CD4-positive, alpha-beta T cell (primary cell): ENCODE data around the gene TLK1. TPM values are rescaled to one million over a fixed set of nuclear protein-coding genes. Genes with fewer than 3 reads are reported as not detected.
A peak's percentile ranks its signal among the peaks of the same experiment; 100 is the strongest.

Source experiments
- ATAC-seq: fragments of 200-7000 bp; cut with Tn5 transposase; one replicate; pipeline ENCODE4 v1.10.0; 2022; ENCODE audit warnings: mild to moderate bottlenecking; ENCODE audit not compliant: poor library complexity
- CTCF ChIA-PET: fragments of 350-600 bp; sonication (Branson Sonifier 250); formaldehyde crosslinking; loops from one replicate; lab custom pipeline; 2021; ENCODE audit warnings: antibody characterized with exemption, inconsistent platforms; lab: Charles Lee
- POLR2A ChIA-PET: fragments of 350-600 bp; sonication (Branson Sonifier 250); formaldehyde crosslinking; loops from one replicate; lab custom pipeline; 2021; ENCODE audit warnings: antibody characterized with exemption, inconsistent platforms; lab: Charles Lee
- DNase-seq, 14 experiments: peaks; one replicate each; pipeline ENCODE4 v3.0.0-alpha.2; 2013 to 2020; ENCODE audit warnings: mixed read lengths in 2 of 14
- H3K27ac ChIP-seq, 2 donors: one replicate each; pipeline versions ENCODE4 v1.5.1 to v1.7.0; 2013; ENCODE audit warnings: low read length in 2 of 2, low read depth in 1 of 2, mild to moderate bottlenecking in 1 of 2
- H3K27me3 ChIP-seq, 2 experiments: 1 replicate in 1 of 2; 2 replicates in 1 of 2; pipeline versions ENCODE4 v1.6.1 to v1.7.0; 2013; ENCODE audit warnings: low read length in 2 of 2, control low read depth in 1 of 2, mild to moderate bottlenecking in 1 of 2, moderate library complexity in 1 of 2; ENCODE audit not compliant: insufficient read depth in 2 of 2, control insufficient read depth in 1 of 2
- H3K36me3 ChIP-seq: one replicate; pipeline ENCODE4 v1.6.1; 2013; ENCODE audit warnings: low read length, control low read depth; ENCODE audit not compliant: insufficient read depth
- H3K4me1 ChIP-seq: one replicate; pipeline ENCODE4 v1.6.1; 2013; ENCODE audit warnings: low read length, control low read depth; ENCODE audit not compliant: insufficient read depth
- H3K4me3 ChIP-seq: one replicate; pipeline ENCODE4 v1.5.1; 2013; ENCODE audit warnings: mild to moderate bottlenecking, low read length, moderate library complexity
- H3K9me3 ChIP-seq, 2 experiments: 1 replicate in 1 of 2; 2 replicates in 1 of 2; pipeline versions ENCODE4 v1.6.1 to v1.7.0; 2013; ENCODE audit warnings: low read length in 2 of 2, mild to moderate bottlenecking in 2 of 2, control low read depth in 1 of 2, moderate library complexity in 1 of 2; ENCODE audit not compliant: control insufficient read depth in 1 of 2, insufficient read depth in 1 of 2
- H3K27ac Mint-ChIP-seq: one replicate; pipeline ENCODE4 v1.8.0; 2020; ENCODE audit warnings: mixed read lengths
- H3K27me3 Mint-ChIP-seq: one replicate; pipeline ENCODE4 v1.8.0; 2021; ENCODE audit warnings: mixed read lengths
- H3K36me3 Mint-ChIP-seq: one replicate; pipeline ENCODE4 v1.8.0; 2021; ENCODE audit warnings: low read depth, mixed read lengths
- H3K4me1 Mint-ChIP-seq: one replicate; pipeline ENCODE4 v1.8.0; 2021; ENCODE audit warnings: low read depth, mixed read lengths
- H3K4me3 Mint-ChIP-seq: one replicate; pipeline ENCODE4 v1.8.0; 2020; ENCODE audit warnings: mild to moderate bottlenecking, mixed read lengths
- H3K9me3 Mint-ChIP-seq: one replicate; pipeline ENCODE4 v1.8.0; 2020; ENCODE audit warnings: mixed read lengths
- intact Hi-C, 2 experiments: fragments of 100-400 bp; cut with DNase I in 1 of 2; cut with micrococcal nuclease in 1 of 2; formaldehyde crosslinking; loops; one replicate each; pipeline versions ENCODE4 v1.15.1 to v1.9.0; 2023 to 2025; cut with DNase I, micrococcal nuclease
- total RNA-seq, 174 experiments: library from RNA in 2 of 174; stranded (reverse) in 2 of 174; gene quantifications; one replicate each; pipeline ENCODE4 v1.2.3 and lab custom pipeline; 2021 to 2026
- TF ChIP-seq, protein P1 (sequence below): fragments of 200-600 bp; IDR thresholded peaks from one replicate; pipeline ENCODE4 v1.8.0; 2022; ENCODE audit warnings: antibody characterized with exemption, mild to moderate bottlenecking

Gene TLK1
- total RNA-seq, 2 experiments from 2014 or later, result 135 to 138 TPM

DNA sequence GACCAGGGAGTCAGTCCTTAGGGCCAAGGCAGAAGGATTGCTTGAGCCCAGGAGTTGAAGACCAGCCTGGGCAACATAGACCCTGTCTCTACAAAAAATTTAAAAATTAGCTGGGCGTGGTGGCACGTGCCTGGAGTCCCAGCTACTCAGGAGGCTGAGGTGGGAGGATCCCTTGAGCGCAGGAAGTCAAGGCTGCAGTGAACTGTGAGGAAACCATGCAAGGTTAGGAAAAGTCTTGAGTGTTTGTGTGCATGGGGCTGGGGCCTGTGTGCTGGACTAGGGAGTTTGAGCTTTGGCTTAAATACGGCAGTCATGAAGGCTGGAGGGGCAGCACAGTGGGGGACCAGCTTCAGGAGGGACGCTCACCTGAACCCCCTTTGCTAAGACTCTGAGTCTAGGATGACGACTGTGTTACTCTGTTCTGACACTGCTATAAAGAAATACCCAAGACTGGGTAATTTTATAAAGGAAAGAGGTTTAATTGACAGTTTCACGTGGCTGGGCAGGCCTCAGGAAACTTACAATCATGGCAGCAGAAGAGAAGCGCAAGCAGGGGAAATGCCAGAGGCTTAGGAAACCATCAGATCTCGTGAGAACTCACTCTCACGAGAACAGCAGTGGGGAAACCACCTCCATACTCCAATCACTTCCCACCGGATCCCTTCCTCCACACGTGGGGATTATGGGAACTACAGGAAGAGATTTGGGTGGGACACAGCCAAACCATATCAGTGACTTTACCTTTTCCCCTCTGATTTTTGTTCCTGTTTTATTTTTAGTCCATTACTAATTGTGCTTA is 192.3 kb downstream of the TLK1 start:
- Mint-ChIP-seq H3K27ac (peak overlapping the region; percentile 47), H3K27me3 (no peaks in the 10 kb centered on the region), H3K9me3 (no peaks in the 10 kb centered on the region), H3K4me1 (peaks cover 7% of the 10 kb centered on the region), H3K4me3 (no peak overlapping the region), H3K36me3 (peaks cover 44% of the 10 kb centered on the region)
- H3K9me3 ChIP-seq, result no peaks in the 10 kb centered on the region
- TF ChIP-seq, protein P1, sequence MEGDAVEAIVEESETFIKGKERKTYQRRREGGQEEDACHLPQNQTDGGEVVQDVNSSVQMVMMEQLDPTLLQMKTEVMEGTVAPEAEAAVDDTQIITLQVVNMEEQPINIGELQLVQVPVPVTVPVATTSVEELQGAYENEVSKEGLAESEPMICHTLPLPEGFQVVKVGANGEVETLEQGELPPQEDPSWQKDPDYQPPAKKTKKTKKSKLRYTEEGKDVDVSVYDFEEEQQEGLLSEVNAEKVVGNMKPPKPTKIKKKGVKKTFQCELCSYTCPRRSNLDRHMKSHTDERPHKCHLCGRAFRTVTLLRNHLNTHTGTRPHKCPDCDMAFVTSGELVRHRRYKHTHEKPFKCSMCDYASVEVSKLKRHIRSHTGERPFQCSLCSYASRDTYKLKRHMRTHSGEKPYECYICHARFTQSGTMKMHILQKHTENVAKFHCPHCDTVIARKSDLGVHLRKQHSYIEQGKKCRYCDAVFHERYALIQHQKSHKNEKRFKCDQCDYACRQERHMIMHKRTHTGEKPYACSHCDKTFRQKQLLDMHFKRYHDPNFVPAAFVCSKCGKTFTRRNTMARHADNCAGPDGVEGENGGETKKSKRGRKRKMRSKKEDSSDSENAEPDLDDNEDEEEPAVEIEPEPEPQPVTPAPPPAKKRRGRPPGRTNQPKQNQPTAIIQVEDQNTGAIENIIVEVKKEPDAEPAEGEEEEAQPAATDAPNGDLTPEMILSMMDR, result no peak
- POLR2A ChIA-PET, result no interaction called here
- no peak for DNase-seq
- intact Hi-C loops, result loop anchor here in 1 of 2 experiments (5.0 kb wide), 1 partner anchor 36 kb away; no protein-coding TSS in a partner anchor
- CTCF ChIA-PET, result interaction anchor here (0.5 kb wide), 1 partner anchor 42 kb away, joined by 3 read pairs; no protein-coding TSS in a partner anchor
- no peak overlapping the region for H3K4me3 ChIP-seq
- no peaks in the 10 kb centered on the region for H3K27me3 ChIP-seq
- H3K36me3 ChIP-seq, result peaks cover 42% of the 10 kb centered on the region
- peaks cover 7% of the 10 kb centered on the region for H3K4me1 ChIP-seq
- no peak for ATAC-seq
- no peak overlapping the region for H3K27ac ChIP-seq

DNA sequence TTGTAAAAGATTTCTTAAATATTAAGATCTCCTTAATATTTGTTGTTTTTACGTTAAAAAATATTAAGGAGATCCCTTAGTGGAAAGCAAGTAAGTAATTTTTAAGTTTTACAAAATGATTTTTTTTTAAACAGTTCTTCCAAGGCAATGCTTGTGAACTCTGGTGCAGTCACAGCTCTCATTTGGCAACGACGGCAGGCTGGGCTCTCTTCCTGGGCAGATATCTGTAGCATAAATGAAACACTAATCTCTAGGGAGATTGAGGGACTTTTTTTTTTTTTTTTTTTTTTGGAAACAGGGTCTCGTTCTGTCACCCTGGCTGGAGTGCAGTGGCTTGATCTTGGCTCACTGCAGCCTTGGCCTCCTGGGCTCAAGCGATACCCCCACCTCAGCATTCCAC is 193.1 kb downstream of the TLK1 start:
- Histone ChIP-seq H3K27me3 (no peaks in the 10 kb centered on the region), H3K4me1 (no peaks in the 10 kb centered on the region), H3K27ac (no peak overlapping the region), H3K36me3 (peaks cover 50% of the 10 kb centered on the region), H3K9me3 (no peaks in the 10 kb centered on the region), H3K4me3 (no peak overlapping the region)
- ATAC-seq, result no peak
- Mint-ChIP-seq H3K4me1 (no peaks in the 10 kb centered on the region), H3K9me3 (no peaks in the 10 kb centered on the region), H3K4me3 (no peak overlapping the region), H3K27ac (no peak overlapping the region), H3K36me3 (peaks cover 53% of the 10 kb centered on the region), H3K27me3 (no peaks in the 10 kb centered on the region)
- DNase-seq, result no peak
- CTCF ChIA-PET, result interaction anchor here (1.3 to 1.7 kb wide), 2 partner anchors 39 to 448 kb away, joined by 3 to 4 read pairs; partner anchors contain the start of gene GORASP2
- intact Hi-C loops, result loop anchor here in 1 of 2 experiments (5.0 kb wide), 1 partner anchor 35 kb away; no protein-coding TSS in a partner anchor
- POLR2A ChIA-PET, result interaction anchor here (1.1 kb wide), 1 partner anchor 449 kb away, joined by 3 read pairs; no protein-coding TSS in a partner anchor
- TF ChIP-seq, protein P1, result no peak

DNA sequence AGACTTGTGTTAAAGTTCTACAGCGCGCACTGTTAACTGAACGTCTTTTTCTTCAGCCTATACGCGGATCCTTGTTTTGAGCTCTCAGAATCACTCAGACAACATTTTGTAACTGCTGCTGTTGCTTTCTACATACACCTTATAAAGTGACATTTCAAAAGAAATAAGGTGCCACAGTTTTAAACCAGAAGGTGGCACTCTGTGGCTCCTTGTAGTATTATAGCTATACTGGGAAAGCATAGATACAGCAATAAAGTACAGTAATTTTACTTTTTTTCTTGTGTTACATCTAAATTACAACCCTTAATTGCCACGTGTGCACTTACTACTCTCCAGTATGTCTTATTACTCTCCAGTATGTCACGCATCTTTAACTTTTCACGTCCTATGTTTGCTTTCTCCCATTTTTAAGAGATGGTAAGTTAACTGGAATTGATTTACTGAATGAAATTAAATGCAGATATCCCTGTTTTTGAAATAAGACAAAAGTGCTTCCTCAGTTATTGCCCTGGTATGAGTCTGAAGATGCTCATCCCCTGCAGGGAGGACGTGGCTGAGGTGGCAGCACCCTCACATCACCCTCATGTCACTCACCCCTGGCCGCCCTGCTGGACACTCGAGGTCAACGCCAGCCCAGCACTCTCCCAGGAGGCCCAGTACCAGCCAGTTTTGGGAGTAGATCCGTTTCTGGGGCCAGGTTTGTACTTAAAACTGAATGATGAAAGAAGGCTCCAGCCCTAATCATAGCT is 193.9 kb downstream of the TLK1 start:
- intact Hi-C loops, result loop anchor here in 1 of 2 experiments (5.0 kb wide), 1 partner anchor 35 kb away; no protein-coding TSS in a partner anchor
- Histone ChIP-seq H3K27me3 (no peaks in the 10 kb centered on the region), H3K9me3 (no peaks in the 10 kb centered on the region), H3K27ac (no peak overlapping the region), H3K4me3 (no peak overlapping the region), H3K36me3 (peaks cover 57% of the 10 kb centered on the region), H3K4me1 (no peaks in the 10 kb centered on the region)
- Mint-ChIP-seq H3K4me1 (no peaks in the 10 kb centered on the region), H3K27me3 (no peaks in the 10 kb centered on the region), H3K27ac (peak overlapping the region; percentile 64), H3K36me3 (peaks cover 60% of the 10 kb centered on the region), H3K4me3 (no peak overlapping the region), H3K9me3 (no peaks in the 10 kb centered on the region)
- peak; percentile 63 for ATAC-seq
- POLR2A ChIA-PET, result interaction anchor here (1.1 kb wide), 1 partner anchor 450 kb away, joined by 3 read pairs; no protein-coding TSS in a partner anchor
- TF ChIP-seq, protein P1, result peak; percentile 21
- CTCF ChIA-PET, result interaction anchor here (1.3 to 1.7 kb wide), 2 partner anchors 38 to 449 kb away, joined by 3 to 4 read pairs; partner anchors contain the start of gene GORASP2
- DNase-seq, result peak in 1 of 14 experiments; percentile 11
